Islet precursor cell (in vitro differentiated cells): Measurements from ENCODE around the gene JAKMIP3.
A peak's percentile ranks its signal among the peaks of the same experiment; 100 is the strongest.

Source experiments
- DNase-seq: peaks from one replicate; pipeline ENCODE4 v3.0.0-alpha.2; 2018

JAKMIP3 gene

GRCh38 chr10:132044803-132045202 is 20.9 kb upstream of the JAKMIP3 start:
- no peak for DNase-seq

DNA sequence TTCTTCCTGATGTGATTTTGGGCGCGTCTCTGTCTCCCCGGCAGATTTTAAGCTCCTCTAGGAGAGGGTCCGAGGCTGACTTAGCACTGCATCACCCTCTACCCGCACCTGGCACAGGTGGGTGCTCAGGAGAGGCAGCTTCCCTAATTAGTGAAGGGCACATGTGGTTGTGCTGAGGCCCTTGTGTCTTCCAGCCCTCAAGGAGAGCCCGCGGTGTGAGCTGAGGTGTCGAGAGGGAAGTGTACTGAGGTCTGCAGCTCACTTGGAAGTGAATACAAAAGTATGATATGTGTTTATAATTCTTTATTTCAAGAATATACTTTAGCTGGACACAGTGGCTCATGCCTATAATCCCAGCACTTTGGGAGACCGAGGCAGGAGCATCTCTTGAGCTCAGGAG is 20.4 kb upstream of the JAKMIP3 start:
- no peak for DNase-seq

GRCh38 chr10:132047575-132048293 is 18.0 kb upstream of the JAKMIP3 start:
- DNase-seq, result no peak

GRCh38 chr10:132048294-132048667 is 17.5 kb upstream of the JAKMIP3 start:
- no peak for DNase-seq

DNA sequence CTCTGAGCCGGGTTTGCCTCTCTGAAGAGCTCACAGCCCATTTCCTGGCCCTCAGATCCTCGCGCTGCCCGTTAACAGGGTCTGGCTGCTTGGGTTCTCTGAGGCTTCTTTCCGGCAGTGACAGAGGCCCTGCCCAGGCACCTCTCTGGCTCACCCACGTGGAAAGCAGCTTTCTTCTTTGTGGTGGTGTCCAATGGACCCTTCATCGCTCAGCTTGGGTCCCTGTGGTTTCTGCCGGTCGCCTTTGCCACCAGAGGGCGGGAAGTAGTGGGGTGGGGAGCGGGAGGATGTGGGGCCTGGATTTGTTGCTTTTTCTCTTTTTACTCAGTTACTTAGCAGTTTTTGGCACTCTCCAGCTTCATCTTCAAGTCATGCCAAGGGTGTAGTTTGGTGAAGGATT is 15.6 kb upstream of the JAKMIP3 start:
- no peak for DNase-seq

GRCh38 chr10:132052124-132052523 is 13.6 kb upstream of the JAKMIP3 start:
- no peak for DNase-seq

DNA sequence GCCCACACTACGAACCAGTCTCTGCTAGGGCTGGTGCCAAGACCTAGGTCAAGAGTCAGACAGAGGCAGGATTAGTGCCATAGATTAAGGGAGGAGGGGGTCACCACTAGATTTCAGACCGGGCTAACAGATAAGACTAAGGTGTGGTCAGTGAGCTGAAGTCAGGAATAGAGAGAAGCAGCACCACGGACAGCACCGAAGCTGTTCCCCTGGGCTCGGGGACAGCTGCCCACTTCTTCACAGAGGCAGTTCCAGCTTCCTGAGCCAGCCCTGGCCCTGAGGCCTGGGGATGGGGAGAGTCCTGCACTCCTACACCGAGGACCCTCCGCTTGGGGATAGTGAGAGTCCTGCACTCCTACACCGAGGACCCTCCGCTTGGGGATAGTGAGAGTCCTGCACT is 11.2 kb upstream of the JAKMIP3 start:
- peak; percentile 76 for DNase-seq

- no peak for DNase-seq
Measured at GRCh38 chr10:132055616-132056015, 10.1 kb upstream of the JAKMIP3 start.

GRCh38 chr10:132056663-132057062 is 9.1 kb upstream of the JAKMIP3 start:
- DNase-seq, result peak; percentile 34

DNA sequence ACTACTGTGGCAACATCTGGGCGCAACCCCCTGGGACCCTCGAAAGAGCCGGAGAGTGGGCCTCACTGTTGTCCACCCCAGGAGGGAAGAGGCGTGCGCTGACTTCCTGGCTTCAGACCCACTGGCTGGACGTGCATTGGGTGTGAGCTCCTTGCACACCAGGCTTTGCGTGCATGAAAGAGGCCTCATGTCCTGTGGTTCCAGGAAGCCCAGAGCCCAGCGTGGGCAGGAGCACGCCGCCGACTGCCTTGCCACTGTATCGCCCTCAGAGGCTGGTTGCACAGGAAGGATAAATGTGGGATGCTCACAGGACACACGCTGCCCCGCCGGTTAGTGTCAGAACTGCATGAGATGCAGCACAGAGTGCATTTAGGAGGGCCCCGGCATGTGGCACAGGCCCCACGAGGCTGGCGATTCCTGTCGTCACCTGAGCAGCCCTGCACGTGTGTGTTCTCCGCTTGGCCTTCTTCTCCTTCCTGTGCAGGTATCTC is 8.5 kb upstream of the JAKMIP3 start:
- peak; percentile 50 for DNase-seq

DNA sequence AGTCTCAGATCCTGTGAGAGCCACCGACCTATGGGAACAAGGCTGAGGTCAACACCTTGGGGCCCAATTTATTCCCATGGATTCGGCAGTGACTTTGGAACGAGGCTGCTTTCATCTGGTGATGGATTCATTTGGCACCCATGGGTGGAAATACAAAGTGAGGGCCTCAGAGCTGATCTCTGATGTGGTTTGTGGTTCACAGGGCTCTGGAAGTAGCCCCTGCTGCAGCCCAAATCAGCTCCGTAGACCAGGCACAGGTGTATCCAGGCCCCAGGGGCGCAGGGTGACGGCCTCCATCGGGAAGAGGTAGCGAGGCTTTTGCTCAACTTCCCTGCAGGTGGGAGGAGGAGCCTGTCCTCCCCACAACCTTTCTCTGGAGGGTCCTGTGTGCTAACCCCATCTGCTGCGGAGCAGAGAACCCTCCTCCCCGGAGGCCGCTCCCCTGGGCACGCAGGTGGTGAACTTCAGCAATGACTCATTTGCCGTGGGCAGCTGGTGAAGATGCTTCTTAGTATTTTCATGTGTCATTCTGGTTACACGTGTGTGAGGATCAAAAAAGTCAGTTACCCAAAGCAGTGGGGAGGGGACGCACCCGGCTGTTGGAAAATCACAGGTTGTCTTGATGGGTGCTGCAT is 7.5 kb upstream of the JAKMIP3 start:
- peak; percentile 43 for DNase-seq

DNA sequence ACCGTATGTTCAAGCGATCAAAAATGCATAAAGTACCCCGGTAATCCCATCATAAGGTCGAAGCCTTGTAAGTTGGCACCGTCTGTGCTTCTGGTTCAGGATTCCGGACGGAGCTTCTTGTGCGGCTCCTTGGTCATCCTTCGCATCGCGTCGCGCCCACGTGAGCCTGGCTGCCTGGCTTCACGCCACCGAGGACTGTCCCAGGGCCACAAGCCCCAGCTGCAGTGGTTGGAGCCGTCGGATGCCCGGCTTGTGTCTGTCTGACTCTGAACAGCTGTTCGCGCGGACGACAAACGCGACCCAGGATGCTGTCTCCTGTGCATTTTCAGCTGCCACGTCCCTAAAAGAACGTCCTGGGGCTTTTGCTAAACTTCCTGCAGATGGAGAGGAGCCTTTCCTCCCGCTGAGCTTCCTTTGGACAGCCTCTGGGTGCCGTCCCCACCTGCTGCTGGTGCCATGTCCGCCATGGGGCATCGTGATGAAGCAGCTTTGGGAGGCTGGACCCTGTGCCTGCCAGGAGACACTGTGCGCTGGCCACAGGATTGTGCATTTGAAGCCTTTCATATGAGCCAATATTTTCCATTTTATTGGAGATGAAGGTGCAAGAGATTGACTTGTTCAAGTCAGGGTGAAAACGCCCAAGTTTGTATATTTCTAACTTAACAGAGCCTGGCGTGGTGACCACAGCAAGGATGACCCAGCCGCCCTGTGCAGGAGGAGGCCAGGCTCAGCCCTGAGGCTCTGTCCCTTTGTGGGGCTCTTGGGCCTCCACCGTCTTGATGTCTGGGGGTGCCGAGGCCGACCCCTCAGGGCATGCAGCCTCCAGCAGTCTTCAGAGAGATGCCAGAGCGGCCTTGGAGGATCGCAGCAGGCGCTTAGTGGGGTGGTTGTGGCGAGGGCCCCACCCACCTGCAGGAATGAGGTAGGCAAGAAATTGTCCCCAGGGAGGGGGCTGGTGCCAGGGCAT is 6.7 kb upstream of the JAKMIP3 start:
- DNase-seq, result peak; percentile 40

DNA sequence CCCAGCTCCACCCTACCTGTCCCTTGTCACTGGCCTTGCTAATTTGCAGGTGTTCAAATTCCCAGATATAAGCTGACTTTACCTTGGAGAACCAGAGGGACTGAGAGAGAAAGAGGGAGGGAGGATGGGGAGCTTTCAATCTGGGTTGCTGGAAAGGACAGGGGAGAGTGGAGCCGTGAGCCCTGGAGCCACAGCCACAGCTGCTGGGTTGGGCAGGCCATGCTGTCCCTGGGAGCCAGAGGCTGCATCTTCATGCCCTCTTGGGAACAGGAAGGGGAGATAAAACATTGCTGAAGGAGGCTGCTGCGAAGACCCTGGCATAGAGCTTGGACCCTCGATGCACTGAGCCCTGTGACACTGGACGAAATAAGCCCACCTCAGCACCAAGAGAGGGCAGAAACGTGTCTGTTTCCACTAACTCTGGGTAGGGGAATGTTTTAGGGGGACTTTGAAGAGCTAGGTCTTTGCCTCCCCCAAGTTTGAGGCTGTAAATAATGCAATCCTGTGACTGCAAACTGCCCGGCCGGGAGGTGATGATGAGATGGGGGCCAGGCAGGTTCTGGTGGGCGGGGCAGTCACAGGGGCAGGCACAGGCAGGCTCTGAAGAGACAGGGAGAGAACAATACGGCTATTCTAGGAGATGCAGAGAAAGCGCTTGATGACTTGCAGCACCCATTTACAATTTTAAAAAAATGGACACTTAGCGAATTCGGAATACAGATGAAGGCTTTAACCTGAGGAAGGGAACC is 5.8 kb upstream of the JAKMIP3 start:
- DNase-seq, result peak; percentile 45

DNA sequence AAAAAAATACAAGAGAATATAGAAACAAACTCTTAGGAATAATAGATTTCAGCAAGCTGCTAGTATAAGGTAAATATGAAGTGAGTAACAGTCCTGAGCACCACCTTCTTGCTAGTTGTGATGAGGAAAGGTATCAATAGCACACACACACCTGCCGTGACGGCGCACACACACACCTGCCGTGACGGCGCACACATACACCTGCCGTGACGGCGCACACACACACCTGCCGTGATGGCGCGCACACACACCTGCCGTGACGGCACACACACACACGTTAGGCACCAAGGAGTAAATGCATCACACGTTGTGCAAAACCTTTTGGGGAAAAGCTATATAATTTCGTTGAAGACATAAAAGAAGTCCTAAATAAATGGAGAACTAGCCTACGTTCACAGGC is 4.7 kb upstream of the JAKMIP3 start:
- DNase-seq, result peak; percentile 12

- DNase-seq, result peak; percentile 13
Measured at GRCh38 chr10:132061465-132061864, 4.3 kb upstream of the JAKMIP3 start.

DNA sequence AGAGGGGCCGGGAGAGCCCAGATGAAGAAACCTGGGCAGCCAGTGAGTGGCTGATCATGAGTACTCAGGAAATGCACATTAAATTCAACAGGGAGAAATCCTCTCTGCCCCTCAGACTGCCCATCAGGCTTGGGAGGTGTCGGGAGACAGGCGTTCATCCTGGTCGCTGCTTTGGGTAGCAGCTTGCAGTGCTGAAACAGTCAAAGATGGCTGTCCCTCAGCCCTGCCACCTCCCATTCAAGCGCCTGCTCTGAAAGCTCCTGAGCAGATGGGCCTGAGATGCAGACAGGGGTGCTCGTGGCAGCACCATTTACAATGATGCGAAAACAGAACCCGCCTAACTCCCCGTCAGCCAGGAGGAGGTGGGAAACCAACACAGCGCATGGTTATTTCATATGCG is 3.6 kb upstream of the JAKMIP3 start:
- DNase-seq, result no peak

DNA sequence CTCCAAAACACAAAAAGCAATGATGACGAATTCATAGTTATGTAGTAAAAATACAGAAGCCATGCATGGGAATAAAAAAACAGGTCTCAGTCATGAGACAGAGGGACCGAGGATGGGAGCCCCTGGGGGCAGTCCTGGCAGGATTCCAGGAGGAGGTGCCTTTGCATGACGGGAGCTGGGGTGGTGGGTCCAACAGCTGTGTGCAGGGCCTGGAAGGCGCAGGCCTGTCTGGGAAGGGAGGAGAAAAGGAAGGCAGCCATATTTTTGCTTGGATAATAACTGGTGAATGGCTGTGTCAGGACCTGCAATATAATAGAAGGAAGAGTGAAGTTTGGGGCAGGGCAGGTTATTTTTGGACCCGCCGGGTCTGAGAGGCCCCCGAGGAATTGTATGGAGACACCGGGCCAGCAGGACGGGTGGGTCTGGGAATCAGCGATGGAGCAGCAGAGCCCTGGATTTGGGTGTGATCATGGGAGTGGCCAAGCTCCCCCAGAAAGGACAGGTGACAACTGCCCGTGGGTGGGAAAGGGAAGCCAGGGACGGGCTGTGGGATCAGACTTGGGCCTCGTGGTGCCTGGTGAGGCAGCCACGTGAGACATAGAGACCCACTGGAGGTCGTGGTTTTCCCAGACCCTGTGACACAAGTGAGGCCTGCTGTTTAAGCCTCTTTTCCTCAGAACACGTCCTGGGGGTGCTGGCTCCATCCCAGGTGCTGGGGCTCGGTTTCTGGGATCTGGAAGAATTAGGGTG is 2.9 kb upstream of the JAKMIP3 start:
- DNase-seq, result peak; percentile 28

DNA sequence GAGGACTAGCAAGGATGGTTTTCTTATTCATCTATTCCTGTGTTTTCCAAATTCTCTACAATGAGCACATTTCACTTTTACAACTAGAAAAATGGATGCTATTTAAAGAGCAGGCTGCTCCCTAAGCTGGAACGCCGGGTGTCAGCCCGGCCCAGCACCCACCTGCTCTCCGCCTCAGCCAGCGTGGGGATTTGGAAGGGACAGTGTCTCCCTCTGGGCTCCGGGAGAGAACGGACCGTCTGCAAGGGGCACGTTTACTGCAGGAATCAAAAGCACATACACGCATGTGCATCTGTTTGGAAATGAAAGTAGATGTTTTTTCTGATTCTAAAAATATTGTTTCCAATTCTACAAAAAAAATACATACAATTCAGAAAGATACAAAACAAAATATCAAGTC is 2.3 kb upstream of the JAKMIP3 start:
- DNase-seq, result no peak

DNA sequence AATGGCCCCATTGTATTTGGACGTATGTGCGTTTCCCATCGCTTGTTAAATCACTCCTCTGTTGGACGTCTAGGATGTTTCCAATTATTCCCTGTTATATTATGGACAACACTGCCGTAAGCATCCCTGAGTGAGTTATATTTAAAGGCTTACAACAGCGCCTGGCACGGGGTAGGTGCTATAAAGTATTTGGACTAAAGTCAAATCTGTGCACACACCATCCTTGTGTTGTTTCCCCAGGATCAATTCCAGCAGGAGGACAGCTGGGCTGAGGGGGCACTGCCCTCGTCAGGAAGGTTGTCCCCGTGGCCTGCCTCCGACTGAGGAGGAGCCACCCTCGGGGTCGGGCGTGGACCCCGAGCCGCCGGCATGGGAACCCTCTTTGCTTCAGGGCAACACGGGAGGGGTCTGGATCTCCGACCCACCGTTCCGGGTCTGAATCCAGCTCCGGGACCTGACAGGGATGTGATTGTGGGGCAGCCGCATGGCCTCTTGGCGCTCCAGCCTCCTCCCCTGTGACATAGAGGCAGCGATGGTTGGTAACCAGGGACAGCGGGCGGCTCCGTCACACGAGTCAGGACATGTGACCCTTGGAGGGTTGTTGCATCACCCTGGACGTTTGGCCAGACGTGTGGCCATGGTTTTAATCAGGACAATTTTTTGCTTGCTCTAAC is 1.5 kb upstream of the JAKMIP3 start:
- no peak for DNase-seq

DNA sequence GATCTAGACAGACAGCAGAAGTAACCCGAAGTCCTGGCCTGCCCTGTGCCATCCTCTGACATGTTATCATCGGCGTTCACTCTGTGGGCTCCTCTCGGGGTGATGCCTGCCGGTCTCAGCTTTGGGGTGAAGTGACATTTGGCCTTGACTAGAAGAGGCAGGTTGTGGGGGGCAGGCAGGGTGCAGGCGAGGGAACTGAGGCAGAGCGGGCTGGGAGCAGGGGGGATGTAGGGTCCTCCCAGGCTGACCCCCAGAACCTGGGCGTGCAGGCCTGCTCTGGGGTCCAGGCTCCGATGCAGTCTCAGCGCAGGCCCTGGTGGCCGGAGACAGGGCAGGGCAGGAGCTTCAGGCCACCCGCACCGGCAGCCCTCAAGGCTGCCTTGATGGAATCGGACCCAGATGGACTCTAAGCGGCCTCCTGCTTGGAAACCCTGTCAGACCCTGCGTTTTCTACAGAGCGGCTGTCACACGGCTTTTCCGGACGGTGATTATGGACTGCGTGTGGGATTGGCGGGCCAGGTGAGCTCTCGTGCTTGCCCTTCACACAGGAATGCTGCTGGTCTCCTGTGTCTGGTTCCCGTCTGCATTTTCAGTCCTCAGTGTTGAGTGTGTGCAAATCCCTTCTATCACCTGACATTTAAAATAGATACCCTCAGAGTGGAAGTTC is 842 bp upstream of the JAKMIP3 start:
- no peak for DNase-seq

- DNase-seq, result no peak
Measured at GRCh38 chr10:132066186-132066585, 440 bp downstream of the JAKMIP3 start.
